Stimulated activated CD4-positive, alpha-beta T cell treated with anti-CD3 and anti-CD28 coated beads, Interleukin-2, amount 100 ng/mL, for 48 hours (primary cell): Measurements from ENCODE around the gene SDR42E2.
"Not testable (repeated sequence)": the region's sequence is repeated elsewhere in the genome, so short reads cannot be mapped to it uniquely, and the experiment has no call there.

Experiments
- DNase-seq, 2 donors: peaks; one replicate each; pipeline ENCODE4 v3.0.0-alpha.2; 2020

The SDR42E2 gene

GRCh38 chr16:22161999-22162655 is at the start of gene SDR42E2:
SDR42E2 (plus strand) TSS chr16:22162506; CDS start chr16:22165583, 3,077 bp downstream.
- DNase-seq, result peak; percentile 3 to 26

GRCh38 chr16:22116095-22116700 is 46.1 kb upstream of the SDR42E2 start:
- no peak for DNase-seq

- DNase-seq, result no peak
Measured at GRCh38 chr16:22117609-22118008, 44.7 kb upstream of the SDR42E2 start.

GRCh38 chr16:22120440-22120839 is 41.9 kb upstream of the SDR42E2 start:
- DNase-seq, result no peak

GRCh38 chr16:22122239-22122638 is 40.1 kb upstream of the SDR42E2 start:
- no peak for DNase-seq

GRCh38 chr16:22123146-22123545 is 39.2 kb upstream of the SDR42E2 start:
- no peak for DNase-seq

- DNase-seq, result no peak
Measured at GRCh38 chr16:22123759-22124490, 38.4 kb upstream of the SDR42E2 start.

- no peak for DNase-seq
Measured at GRCh38 chr16:22124583-22125284, 37.6 kb upstream of the SDR42E2 start.

- no peak for DNase-seq
Measured at GRCh38 chr16:22126037-22126558, 36.2 kb upstream of the SDR42E2 start.

- DNase-seq, result not testable (repeated sequence)
Measured at GRCh38 chr16:22128537-22128936, 33.8 kb upstream of the SDR42E2 start.

- no peak for DNase-seq
Measured at GRCh38 chr16:22130528-22130927, 31.8 kb upstream of the SDR42E2 start.

- DNase-seq, result no peak
Measured at GRCh38 chr16:22132801-22133200, 29.5 kb upstream of the SDR42E2 start.

- no peak for DNase-seq
Measured at GRCh38 chr16:22138482-22138881, 23.8 kb upstream of the SDR42E2 start.

- no peak for DNase-seq
Measured at GRCh38 chr16:22139008-22139407, 23.3 kb upstream of the SDR42E2 start.

- DNase-seq, result no peak
Measured at GRCh38 chr16:22139732-22140131, 22.6 kb upstream of the SDR42E2 start.

GRCh38 chr16:22141767-22142166 is 20.5 kb upstream of the SDR42E2 start:
- DNase-seq, result no peak

GRCh38 chr16:22144520-22144919 is 17.8 kb upstream of the SDR42E2 start:
- no peak for DNase-seq

GRCh38 chr16:22147853-22148252 is 14.5 kb upstream of the SDR42E2 start:
- DNase-seq, result no peak

GRCh38 chr16:22151246-22151998 is 10.9 kb upstream of the SDR42E2 start:
- no peak for DNase-seq

- no peak for DNase-seq
Measured at GRCh38 chr16:22152316-22152715, 10.0 kb upstream of the SDR42E2 start.

GRCh38 chr16:22153078-22153477 is 9.2 kb upstream of the SDR42E2 start:
- not testable (repeated sequence) for DNase-seq

- DNase-seq, result no peak
Measured at GRCh38 chr16:22161401-22161800, 905 bp upstream of the SDR42E2 start.

GRCh38 chr16:22162656-22163009 is 327 bp downstream of the SDR42E2 start:
- DNase-seq, result no peak
